IPS DF 4.7 (cell line): ENCODE measurements around the gene SAP25.
"Not testable (repeated sequence)": the region's sequence is repeated elsewhere in the genome, so short reads cannot be mapped to it uniquely, and the experiment has no call there.

Source experiments
- DNase-seq: peaks from one replicate; pipeline ENCODE4 v3.0.0-alpha.2; 2013; ENCODE audit warnings: low spot score; ENCODE audit errors: extremely low read depth

The SAP25 gene

DNA sequence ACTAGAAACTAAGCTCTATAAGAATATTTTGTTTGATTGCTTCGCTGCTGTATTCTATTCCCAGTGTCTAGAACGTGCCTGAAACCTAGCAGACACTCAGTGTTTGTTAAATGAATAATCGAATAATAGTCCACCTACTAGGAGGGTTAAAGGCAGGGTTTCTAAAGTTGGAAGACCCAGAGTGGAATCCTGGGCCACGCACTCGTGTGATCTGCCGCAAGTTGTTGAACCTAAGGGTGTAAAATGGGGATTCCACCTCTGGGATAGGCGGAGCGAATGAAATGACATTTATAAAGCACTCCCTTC is 35.4 kb downstream of the SAP25 start:
- no peak for DNase-seq

DNA sequence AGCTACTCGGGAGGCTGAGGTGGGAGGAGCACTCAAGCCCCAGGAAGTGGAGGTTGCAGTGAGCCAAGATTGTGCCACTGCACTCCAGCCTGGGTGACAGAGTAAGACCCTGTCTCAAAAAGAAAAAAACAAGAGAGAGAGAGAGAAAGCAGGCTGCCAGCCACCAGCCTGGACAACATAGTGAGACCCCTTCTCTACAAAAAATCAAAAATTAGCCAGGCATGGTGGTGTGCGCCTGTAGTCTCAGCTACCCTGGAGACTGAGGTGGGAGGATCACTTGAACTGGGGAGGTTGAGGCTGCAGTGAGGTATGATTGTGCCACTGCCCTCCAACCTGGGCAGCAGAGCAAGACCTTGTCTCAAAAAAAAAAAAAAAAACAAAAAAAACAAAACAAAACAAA is 37.0 kb downstream of the SAP25 start:
- DNase-seq, result not testable (repeated sequence)

DNA sequence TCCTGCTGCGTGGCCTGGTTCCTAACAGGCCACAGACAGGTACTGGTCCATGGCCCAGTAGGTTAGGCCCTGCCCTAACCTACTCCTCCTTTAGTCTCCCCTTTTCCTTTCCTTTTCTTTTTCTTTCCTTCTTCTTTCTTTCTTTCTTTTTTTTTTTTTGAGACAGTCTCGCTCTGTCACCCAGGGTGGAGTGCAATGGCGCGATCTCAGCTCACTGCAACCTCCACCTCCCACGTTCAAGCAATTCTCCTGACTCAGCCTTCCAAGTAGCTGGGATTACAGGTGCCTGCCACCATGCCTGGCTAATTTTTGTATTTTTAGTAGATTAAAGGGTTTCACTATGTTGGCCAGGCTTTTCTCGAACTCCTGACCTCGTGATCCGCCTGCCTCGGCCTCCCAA is 37.7 kb downstream of the SAP25 start:
- DNase-seq, result not testable (repeated sequence)

DNA sequence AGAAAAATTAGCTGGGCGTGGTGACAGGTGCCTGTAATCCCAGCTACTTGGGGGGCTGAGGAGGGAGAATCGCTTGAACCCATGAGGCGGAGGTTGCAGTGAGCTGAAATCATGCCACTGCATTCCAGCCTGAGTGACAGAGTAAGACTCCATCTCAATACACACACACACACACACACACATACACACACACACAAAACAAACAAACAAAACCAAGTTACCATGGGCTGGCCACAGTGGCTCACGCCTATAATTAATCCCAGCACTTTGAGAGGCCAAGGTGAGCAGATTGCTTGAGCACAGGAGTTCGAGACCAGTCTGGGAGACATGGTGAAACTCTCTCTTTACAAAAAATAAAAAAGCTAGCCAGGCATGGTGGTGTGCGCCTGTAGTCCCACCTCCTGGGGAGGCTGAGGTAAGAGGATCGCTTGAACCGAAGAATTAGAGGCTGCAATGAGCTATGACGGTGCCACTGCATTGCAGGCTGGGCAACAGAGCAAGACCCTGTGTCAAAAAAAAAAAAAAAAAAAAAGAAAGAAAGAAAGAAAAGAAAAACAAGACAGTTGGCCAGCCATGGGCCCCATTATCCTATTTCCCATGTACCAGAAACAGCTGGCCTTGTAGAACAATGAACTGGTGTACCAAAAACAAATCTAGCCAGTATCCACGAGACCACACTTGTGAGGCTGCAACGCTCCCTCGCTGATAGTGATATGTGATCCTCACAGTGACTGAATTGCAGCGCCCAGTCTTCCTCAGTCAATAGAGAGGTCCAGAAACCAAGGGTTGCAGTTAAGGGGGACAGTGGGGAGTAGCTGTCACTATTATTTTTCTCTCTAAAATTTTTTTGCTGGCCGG is 41.3 kb downstream of the SAP25 start:
- no peak for DNase-seq

DNA sequence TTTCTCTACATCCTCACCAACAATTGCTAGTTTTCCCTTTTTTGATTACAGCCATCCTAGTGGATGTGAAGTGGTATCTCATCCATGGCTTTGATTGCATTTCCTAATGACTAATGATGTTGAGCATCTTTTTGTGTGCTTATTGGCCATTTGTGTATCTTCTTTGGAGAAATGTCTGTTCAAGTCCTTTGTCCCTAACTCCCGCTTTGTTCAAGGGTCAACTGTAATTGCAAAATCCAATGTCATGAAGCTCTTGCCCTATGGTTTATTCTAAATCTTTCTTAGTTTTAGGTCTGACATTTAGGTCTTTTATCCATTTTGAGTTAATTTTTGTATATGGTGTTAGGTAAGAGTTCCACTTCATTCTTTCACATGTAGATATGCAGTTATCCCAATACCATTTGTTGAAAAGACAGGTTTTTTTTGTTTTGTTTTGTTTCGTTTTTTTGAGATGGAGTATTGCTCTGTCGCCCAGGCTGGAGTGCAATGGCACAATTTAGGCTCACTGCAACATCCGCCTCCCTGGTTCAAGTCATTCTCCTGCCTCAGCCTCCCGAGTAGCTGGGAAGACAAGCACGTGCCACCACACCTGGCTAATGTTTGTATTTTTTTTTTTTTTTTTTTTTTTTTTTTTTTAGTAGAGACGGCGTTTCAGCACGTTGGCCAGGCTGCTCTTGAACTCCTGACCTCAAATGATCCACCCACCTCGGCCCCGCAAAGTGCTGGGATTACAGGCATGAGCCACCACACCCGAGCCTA is 45.4 kb downstream of the SAP25 start:
- DNase-seq, result not testable (repeated sequence)

DNA sequence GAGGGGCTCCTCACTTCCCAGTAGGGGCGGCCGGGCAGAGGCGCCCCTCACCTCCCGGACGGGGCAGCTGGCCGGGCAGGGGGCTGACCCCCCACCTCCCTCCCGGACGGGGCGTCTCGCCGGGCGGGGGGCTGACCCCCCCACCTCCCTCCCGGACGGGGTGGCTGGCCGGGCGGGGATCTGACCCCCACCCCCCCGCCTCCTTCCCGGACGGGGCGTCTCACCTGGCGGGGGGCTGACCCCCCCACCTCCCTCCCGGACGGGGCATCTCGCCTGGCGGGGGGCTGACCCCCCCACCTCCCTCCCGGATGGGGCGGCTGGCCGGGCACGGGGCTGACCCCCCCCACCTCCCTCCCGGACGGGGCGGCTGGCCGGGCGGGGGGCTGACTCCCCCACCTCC is 50.5 kb downstream of the SAP25 start:
- DNase-seq, result not testable (repeated sequence)
